Thyroid gland (tissue), 4 donors: ENCODE data around the gene INHBE.

Experiments used
- CTCF ChIP-seq, 6 experiments: fragments of 200-600 bp in 3 of 6; fragments of 450-650 bp in 3 of 6; sonication (generic) in 3 of 6; IDR thresholded peaks; one replicate each; pipeline ENCODE4 v1.5.1; 2016 to 2019; ENCODE audit warnings: antibody characterized with exemption in 6 of 6, mild to moderate bottlenecking in 2 of 6, inconsistent platforms in 1 of 6, moderate library complexity in 1 of 6
- POLR2A ChIP-seq, 2 donors: fragments of 450-650 bp; IDR thresholded peaks; one replicate each; pipeline ENCODE4 v1.6.1; 2017; ENCODE audit warnings: antibody characterized with exemption in 2 of 2, mild to moderate bottlenecking in 2 of 2, moderate library complexity in 1 of 2

- no peak for TF ChIP-seq CTCF (IDR thresholded peaks at IDR 0.05)
- TF ChIP-seq POLR2A (IDR thresholded peaks at IDR 0.05): no peak
Observed at GRCh38 chr12:57461917-57462250, 6.8 kb downstream of the INHBE start.
